GM18873 (cell line): Measurements from ENCODE around the gene OR52N4.
"Not testable (repeated sequence)": the region's sequence is repeated elsewhere in the genome, so short reads cannot be mapped to it uniquely, and the experiment has no call there.

Source experiments
- ATAC-seq: cut with Tn5 transposase; IDR thresholded peaks from one replicate; pipeline ENCODE4 v1.9.1; 2021; ENCODE audit warnings: mild to moderate bottlenecking, moderate library complexity, moderate number of reproducible peaks; ENCODE audit not compliant: unreplicated experiment, low FRiP score

Gene OR52N4

DNA sequence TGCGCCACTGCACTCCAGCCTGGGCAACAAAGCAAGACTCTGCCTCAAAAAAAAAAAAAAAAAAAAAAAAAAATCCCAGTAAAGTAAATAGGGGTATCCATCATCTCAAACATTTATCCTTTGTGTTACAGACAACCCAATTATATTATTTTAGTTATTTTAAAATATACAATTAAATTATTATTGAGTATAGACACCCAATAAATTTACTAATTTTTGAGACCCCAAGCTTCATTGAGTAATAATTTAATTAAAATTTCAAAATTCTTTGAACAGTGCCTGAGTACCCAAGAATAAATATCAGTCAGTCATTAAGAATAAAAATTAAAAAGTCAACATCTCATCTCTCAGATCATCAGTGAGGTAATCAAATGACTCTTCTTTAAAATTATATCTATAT lies at the start of gene OR52N4:
Gene OR52N4, plus strand, starts transcription at position 301 of the 400 bp plus-strand sequence. CDS start 498 bp downstream, outside the sequence.
- no peak for ATAC-seq

DNA sequence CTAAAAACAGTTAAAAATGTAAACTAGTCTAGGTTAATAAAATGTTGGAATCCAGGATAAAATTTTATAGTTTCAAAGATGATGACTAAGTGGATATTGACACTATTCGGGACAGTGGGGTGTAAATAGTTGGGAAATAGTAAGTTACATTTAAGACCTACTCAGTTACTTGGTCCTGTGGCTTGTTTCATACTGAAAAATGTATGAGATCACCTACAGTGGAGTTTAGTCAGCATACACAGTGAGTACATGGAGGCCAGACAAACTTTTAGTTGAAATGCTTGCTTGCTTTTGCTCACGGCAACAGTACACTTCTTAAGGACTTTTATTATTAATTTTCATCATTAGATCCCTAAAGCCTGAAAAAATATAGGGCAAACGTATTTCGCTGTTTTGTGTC lies 48.4 kb upstream of the OR52N4 start:
- ATAC-seq, result no peak

DNA sequence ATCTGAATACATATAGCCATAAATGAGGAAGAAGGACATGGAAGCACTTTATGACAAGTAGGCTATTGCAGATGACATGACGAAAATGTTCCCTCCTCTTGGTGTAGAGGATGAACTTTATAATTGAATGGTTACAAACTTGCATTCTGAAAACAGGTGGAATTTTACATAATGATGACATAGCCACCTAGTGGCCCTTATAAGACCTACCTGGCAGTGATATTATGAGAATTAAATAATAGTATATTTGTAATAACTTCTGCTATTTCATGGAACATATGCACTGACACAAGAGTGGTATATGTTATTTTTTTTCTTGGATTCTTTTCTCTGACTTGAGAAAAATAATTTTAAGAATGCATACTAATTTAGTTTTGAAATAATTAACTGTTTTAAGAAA lies 41.5 kb upstream of the OR52N4 start:
- no peak for ATAC-seq

DNA sequence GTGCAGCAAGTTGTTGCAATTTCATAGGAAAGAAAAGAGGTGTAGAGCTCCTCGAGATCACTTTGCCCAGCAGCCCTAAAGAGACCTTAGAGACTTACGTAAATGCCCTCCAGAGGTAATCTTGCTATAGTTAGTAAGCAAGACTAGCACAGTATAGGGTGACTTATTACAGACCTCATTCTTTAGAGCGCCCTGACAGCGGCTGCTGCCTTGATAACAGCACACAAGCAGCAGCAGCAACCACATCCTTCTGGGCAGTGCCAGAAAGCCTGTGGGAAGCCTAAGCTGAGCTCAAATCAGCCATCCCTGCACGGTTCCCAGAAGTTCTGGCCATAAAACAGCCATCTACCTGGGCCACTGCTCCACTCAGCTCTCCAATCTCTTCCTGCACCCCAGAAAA lies 40.3 kb upstream of the OR52N4 start:
- no peak for ATAC-seq

DNA sequence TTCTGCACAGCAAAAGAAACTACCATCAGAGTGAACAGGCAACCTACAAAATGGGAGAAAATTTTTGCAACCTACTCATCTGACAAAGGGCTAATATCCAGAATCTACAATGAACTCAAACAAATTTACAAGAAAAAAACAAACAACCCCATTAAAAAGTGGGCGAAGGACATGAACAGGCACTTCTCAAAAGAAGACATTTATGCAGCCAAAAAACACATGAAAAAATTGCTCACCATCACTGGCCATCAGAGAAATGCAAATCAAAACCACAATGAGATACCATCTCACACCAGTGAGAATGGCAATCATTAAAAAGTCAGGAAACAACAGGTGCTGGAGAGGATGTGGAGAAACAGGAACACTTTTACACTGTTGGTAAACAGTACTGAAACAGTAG lies 37.5 kb upstream of the OR52N4 start:
- not testable (repeated sequence) for ATAC-seq

DNA sequence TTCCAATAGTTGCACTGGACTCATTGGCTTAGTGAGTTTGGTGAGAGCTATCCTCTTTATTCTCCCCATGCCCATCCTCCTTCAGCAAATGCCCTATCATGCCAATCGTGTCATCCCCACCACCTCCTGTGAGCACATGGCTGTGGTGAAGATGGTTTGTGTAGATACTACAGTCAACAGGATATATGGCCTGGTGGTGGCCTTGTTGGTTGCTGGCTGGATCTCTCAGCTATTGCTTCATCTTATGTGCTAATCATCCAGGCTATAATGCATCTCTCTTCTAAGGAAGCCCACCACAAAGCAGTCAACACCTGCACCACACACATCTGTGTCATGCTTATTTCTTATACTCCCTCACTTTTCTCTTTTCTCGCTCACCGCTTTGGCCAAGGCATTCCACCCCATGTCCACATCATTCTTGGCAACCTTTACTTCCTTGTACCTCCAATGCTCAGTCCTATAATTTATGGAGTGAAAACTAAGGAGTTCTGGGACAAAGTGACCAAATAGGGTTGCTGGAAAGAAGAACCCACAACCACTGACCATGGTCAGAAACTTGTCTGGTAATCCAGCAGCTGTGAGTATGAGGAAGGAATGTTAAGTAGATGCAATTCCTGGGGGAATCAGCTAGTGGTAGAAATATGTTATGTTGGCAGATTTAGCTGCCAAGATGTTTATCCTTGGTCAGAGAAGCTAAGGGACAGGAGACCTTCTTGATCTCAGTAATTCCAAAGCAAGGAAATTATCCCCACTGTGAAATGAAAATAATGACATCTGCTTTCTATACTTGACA lies 34.1 kb upstream of the OR52N4 start:
- ATAC-seq, result no peak

DNA sequence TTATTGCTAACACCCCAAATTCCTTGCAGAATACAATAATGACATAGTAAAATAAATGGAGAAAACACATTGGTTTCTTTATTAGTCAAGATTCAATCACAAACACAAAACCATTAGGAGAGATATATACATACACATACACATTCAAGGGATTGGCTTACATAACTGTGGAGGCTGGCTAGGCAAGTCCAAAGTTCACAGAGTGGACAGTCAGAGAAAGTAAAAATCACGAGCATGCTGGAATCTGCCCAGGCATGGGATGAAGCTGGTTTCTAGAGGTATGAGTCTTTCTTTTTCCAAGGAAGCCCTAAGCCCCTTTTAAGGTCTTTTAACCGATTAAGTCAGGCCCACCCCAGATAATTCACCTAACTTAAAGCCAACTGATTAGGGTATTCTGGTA lies 31.4 kb upstream of the OR52N4 start:
- ATAC-seq, result no peak

DNA sequence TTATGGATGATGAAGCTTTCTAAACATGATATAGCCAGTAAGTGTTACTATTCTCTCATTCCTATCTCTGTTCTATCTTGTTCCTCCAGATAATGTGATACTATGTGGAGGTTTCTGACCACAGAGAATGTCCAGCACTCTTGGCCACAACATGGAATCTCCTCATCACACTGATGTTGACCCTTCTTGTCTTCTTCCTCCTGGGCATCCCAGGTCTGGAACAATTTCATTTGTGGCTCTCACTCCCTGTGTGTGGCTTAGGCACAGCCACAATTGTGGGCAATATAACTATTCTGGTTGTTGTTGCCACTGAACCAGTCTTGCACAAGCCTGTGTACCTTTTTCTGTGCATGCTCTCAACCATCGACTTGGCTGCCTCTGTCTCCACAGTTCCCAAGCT lies 27.7 kb upstream of the OR52N4 start:
- no peak for ATAC-seq

DNA sequence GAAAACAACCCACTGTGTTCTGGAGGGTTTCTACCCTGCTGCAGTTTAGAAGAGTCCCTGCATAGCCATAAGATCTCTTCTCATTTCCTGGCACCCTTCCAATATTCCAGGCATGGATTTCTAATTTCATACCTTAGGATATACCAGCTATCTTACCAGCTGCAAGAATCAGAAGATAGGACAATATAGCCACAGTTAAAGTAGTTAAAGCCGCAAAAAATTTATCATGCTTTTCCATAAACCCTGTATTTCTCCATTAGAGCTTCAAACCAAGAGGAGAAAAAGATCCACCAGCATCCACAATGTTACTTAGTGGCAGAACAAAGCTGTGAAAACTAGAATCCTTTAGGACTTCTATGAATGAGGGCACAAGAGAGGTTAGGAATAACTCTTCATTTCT lies 26.4 kb upstream of the OR52N4 start:
- no peak for ATAC-seq

DNA sequence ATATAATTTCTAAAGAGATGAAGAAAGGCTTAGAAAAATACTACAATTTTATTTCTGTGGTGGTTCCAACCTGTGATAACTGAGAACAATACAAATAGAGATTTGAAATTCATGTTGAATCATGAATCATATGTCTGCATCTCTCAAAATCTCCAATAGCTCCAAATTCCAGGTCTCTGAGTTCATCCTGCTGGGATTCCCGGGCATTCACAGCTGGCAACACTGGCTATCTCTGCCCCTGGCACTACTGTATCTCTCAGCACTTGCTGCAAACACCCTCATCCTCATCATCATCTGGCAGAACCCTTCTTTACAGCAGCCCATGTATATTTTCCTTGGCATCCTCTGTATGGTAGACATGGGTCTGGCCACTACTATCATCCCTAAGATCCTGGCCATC lies 17.6 kb upstream of the OR52N4 start, which contains the start of gene OR56B1:
Gene OR56B1, plus strand, starts transcription at position 53 of the 400 bp plus-strand sequence. Its CDS starts 69 bp downstream, at position 122.
- ATAC-seq, result no peak

DNA sequence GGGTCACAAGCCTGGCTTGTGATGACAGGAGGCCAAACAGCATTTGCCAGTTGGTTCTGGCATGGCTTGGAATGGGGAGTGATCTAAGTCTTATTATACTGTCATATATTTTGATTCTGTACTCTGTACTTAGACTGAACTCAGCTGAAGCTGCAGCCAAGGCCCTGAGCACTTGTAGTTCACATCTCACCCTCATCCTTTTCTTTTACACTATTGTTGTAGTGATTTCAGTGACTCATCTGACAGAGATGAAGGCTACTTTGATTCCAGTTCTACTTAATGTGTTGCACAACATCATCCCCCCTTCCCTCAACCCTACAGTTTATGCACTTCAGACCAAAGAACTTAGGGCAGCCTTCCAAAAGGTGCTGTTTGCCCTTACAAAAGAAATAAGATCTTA lies 17.0 kb upstream of the OR52N4 start:
- ATAC-seq, result no peak

DNA sequence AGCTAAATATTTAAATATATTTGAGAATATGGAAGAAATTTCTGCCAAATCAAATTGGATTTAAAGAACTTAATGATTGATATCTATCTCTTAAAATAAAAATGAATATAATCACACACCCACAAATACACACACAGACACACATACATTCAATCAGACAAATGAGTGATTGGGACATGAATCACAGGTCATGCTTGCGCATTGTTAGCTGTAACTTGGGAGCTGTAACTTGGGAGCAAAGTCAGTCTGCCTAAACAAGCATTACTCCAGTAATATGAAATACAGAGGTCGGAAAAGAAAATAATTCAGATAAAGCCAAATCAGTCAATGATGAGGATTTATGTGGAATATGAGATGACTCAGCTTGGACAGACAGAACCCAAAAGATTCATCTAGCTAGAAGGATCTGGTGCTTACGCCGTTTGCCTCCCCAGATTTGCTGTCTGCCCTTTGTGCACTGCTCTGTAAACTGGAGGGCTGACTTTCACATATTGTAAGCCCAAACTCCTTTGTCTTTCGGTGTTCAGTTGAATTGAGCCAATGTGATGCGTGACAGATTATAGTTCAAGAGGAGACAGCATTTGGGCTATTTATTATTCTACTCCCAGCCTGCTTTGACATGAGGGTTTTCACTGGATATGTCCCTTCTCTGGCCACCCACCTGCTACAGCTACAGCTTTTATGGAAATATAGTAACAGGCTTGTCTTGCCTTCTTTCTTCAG lies 16.2 kb upstream of the OR52N4 start:
- ATAC-seq, result no peak

DNA sequence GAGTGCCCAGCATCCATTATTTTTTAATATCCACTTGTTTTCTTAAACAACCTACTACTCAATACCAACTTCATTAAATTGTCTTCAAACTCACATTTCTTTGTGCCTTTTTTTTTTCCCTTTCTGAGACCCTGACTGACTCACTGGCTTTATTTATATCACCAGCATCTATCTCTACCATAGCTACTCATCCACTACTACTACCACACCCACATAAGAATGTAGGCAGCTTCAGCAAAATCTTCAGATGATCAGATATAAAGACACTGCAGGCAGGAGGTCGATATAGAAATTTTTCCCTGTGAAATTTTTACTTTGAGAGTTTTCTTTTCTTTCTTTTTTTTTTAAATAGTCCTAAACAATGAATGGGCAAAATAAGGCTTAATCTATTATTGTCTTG lies 15.6 kb upstream of the OR52N4 start:
- ATAC-seq, result no peak

DNA sequence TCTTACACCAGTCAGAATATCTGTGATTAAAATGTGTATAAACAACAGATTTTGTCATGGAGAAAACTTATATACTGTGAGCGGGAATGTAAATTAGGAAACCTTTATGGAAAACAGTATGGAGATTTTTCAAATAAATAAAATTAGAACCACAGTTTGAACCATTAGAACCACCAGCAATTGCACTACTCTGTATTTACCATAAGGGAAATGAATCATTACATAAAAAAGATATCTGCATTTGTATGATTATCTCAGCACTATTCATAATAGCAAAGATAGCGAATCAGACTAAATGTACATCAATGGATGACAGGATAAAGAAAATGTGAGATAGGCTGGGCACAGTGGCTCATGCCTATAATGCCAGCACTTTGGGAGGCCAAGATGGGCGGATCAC lies 7.4 kb upstream of the OR52N4 start:
- no peak for ATAC-seq

DNA sequence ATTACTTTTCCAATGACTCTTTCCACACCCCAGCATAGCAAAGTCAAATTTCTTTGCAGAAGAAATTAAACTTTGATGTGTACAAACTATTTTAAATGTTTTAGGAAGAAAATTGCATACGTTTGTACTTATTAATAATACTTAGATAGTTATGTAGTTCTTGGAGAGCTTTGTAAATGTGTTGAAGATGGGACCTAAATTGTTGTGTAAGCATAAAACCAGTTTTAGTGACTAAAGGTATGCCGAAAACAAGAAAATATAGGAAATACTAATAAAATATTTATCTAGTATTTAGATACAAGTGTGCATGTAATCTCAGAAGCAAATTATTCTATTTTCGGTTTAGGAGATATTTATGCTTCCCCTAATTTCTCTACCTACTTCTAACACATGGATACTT lies 4.2 kb upstream of the OR52N4 start:
- no peak for ATAC-seq

DNA sequence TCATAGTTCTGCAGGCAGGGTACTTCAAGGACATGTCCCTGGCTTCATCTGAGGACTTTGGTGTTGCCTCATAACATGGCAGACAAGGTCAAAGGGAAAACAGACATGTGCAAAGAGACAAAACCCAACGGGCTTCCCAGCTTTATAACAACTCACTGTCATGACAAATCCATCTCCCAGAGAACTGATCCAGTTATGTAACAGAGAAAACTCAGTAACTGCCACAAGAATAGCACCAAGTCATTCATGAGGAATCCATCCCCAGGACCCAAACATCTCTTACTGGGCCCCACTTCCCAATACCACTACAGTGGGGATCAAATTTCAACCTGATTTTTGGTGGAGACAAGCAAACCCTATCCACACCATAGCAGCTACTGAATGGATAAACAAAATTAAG lies 13.0 kb downstream of the OR52N4 start:
- ATAC-seq, result no peak

DNA sequence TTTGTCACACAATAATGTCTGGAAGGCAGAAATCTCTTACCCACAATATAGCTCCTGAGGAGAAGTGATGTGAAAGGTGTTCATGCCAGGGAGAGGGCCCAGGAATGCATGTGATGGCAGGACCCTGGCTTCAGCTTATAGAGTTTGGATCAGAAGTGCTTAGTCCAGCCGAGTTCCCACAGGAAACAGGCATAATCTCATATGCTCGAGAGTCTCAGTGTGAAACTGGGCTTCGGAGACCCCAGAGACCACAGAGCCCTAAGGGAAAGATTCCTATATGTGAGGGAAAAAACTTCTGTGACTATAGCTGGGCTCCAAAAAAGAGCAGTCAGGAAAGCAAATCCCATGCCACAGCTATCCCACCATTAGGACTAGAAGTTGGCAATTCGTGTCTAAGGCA lies 29.2 kb downstream of the OR52N4 start, which contains the start of gene OR52N5:
Gene OR52N5, minus strand, starts transcription at position 101 of the 400 bp plus-strand sequence. CDS start 4,721 bp downstream, outside the sequence.
- no peak for ATAC-seq

DNA sequence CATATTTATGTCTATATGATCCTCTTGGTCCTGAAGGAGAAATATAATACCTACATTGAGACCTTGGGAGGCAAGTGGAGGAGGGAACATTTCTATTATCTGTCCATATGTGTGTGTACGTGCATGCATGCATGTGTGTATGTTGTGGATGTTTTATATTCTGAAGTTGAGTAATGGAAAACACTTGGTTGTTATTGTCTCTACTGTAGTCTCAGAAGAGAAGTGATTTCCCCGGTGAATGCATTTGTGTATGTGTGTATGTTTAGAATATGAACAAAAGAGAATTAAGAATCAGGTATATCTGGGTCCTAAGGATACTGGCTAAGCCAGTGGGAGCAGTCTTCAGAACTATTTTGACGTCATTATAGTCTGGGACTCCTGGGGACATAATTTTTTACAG lies 37.1 kb downstream of the OR52N4 start, which contains the start of gene OR52N1:
Gene OR52N1, minus strand, starts transcription at position 101 of the 400 bp plus-strand sequence. CDS start 2,449 bp downstream, outside the sequence.
- ATAC-seq, result no peak

DNA sequence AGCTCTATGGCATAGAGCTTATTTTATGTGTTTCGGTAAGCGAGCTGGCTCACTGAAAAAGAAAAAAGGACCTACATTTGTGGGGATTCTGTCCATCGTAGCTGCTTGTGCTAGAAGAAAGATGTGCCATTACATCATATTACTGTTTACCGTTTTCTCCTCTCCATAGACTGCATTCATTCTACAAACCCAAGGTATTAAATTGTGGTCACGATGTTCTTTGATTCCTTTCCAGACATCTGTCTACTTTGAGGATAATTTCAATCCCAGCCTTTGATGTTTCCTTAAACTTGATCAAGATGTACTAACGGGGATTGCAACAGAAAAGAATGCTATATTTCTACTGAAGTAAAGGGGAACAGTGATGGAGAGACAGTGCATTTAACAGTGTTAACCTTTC lies 42.5 kb downstream of the OR52N4 start:
- no peak for ATAC-seq

DNA sequence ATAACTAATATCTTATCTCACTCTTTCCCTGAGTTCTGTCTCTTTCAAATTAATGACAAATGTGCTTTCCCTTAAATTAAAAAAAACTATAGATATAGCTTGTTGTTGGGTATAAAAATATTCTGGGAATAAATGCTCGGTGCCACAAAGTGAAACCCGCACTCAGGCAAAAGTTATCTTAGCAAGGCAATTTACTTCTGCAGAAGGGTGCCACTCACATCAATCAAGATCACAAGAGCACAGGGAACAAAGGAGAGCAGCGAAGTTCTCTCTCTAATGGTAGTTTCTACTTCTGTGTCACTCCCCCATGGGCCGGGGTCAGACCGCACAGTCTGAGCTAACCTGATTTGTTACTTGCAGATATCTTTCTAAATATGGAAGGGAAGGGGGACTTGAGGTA lies 49.9 kb downstream of the OR52N4 start:
- no peak for ATAC-seq
